Erythroblast (primary cell): Measurements from ENCODE around the gene ANAPC15.

Experiments used
- GATA1 ChIP-seq: IDR thresholded peaks from 2 replicates; pipeline ENCODE4 v1.6.1; 2011; ENCODE audit warnings: low read depth, mild to moderate bottlenecking, control low read depth, low read length, moderate library complexity
- POLR2A ChIP-seq: IDR thresholded peaks from 2 replicates; pipeline ENCODE4 v1.6.1; 2011; ENCODE audit warnings: mild to moderate bottlenecking, low read length

DNA sequence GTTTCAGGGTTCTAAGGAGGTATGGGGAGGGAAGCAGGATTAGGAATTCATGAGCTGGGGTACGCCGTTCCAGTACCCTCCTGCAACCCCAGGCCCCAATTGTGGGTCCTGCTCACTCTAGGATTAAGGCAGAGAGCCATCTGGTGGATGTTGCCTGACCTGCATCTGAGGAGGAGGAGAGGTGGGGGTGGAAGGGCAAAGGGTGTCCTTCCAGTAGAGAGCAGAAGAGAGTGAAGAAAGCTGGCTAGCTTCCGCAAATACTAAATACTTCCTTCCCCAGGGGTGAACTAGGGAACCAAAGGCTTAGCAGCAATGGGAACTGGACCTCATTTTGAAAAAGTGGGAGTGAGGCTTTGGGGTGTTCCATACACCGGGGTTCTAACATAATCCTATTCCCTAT is 21.2 kb downstream of the ANAPC15 start:
- TF ChIP-seq POLR2A (no peak), GATA1 (no peak)
